K562 treated with DMSO at 1 percent for 48 hours (cell line): ENCODE results near the gene CHODL. TPM values are rescaled to one million over a fixed set of nuclear protein-coding genes. Genes with fewer than 3 reads are reported as not detected.

Experiments
- total RNA-seq: library from RNA; unstranded; fragments of 300-600 nt; gene quantifications from 2 replicates; pipeline ENCODE4 v1.2.3, GENCODE V29; 2022; ENCODE audit warnings: low replicate concordance; ENCODE audit errors: extremely low read depth

Gene CHODL, protein sequence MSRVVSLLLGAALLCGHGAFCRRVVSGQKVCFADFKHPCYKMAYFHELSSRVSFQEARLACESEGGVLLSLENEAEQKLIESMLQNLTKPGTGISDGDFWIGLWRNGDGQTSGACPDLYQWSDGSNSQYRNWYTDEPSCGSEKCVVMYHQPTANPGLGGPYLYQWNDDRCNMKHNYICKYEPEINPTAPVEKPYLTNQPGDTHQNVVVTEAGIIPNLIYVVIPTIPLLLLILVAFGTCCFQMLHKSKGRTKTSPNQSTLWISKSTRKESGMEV
- not detected in 2 replicates for total RNA-seq

DNA sequence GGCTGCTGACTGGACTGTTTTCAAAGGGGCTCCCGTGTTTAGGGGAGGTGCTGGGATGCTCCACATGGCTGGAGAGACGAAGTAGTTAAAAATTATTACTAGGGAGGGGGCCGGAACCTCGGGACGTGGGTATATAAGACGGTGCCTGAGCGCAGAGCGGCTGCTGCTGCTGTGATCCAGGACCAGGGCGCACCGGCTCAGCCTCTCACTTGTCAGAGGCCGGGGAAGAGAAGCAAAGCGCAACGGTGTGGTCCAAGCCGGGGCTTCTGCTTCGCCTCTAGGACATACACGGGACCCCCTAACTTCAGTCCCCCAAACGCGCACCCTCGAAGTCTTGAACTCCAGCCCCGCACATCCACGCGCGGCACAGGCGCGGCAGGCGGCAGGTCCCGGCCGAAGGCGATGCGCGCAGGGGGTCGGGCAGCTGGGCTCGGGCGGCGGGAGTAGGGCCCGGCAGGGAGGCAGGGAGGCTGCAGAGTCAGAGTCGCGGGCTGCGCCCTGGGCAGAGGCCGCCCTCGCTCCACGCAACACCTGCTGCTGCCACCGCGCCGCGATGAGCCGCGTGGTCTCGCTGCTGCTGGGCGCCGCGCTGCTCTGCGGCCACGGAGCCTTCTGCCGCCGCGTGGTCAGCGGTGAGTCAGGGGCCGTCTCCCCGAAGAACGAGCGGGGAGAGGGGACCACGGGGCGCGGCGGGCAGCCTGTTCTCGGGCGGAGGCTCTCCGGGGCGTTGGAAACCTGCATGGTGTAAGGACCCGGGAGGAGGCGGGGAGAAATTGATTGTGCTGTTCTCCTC lies at the start of gene CHODL:
CHODL (plus strand) TSS at position 163 of the 793 bp plus-strand sequence; CDS start at position 554, 391 bp downstream.

Other genes with a start within 250 kb of the CHODL start
- gene TMPRSS15, start 159.0 kb downstream of the CHODL start, total RNA-seq, result not detected in 2 replicates